HCT116 (cell line): Measurements from ENCODE around the gene MFSD6L. TPM values are rescaled to one million over a fixed set of nuclear protein-coding genes. Genes with fewer than 3 reads are reported as not detected.

Experiments
- ATAC-seq: fragments of 200-7000 bp; cut with Tn5 transposase; 2 replicates; pipeline ENCODE4 v1.9.1; 2020; ENCODE audit warnings: mild to moderate bottlenecking, moderate library complexity
- BruUV-seq: library from RNA; stranded (reverse); fragments of 400-500 nt; replicated peaks from 2 replicates; lab custom pipeline; 2021; lab: Mats Ljungman, UMichigan
- CTCF ChIA-PET: fragments of 300-600 bp; sonication (Branson Sonifier 250); formaldehyde crosslinking; loops from one replicate; lab custom pipeline; 2021; ENCODE audit warnings: antibody characterized with exemption; lab: Charles Lee
- POLR2A ChIA-PET: fragments of 300-600, 350-600 bp; sonication (Branson Sonifier 250); formaldehyde crosslinking; loops from one replicate; lab custom pipeline; 2021; ENCODE audit warnings: antibody characterized with exemption; lab: Charles Lee
- RAD21 ChIA-PET, 2 experiments: fragments of 300-600 bp; sonication (Branson Sonifier 250); formaldehyde crosslinking; loops; one replicate each; lab custom pipeline; 2023; ENCODE audit warnings: low total read pairs in 2 of 2; ENCODE audit not compliant: uncharacterized antibody in 2 of 2, unreplicated experiment in 2 of 2, low non-redundant PET in 1 of 2; lab: Charles Lee
- DNase-seq: peaks from one replicate; pipeline ENCODE4 v3.0.0-alpha.2; 2010; ENCODE audit warnings: low read depth, low spot score
- H2AFZ ChIP-seq: fragments of 200-600 bp; shearing (Covaris generic), sonication (generic); 2 replicates; pipeline ENCODE4 v1.6.1; 2017; ENCODE audit warnings: low read depth, mixed run types, mixed read lengths, antibody characterized with exemption, low read length; ENCODE audit not compliant: poor library complexity, severe bottlenecking
- H3K27ac ChIP-seq: 2 replicates; pipeline ENCODE4 v1.5.1; 2012; ENCODE audit warnings: low read depth, low read length
- H3K27me3 ChIP-seq: fragments of 200-600 bp; sonication (generic); 2 replicates; pipeline ENCODE4 v1.6.1; 2016; ENCODE audit warnings: mixed run types, low read length, mixed read lengths; ENCODE audit not compliant: insufficient read depth
- H3K36me3 ChIP-seq, 2 experiments: fragments of 200-500 bp in 1 of 2; fragments of 200-600 bp in 1 of 2; sonication (Bioruptor generic) in 1 of 2; sonication (generic) in 1 of 2; 2 replicates each; pipeline versions ENCODE4 v1.5.1 to v1.6.1; 2014 to 2016; ENCODE audit warnings: low read length in 2 of 2, inconsistent platforms in 1 of 2, mixed read lengths in 1 of 2, mixed run types in 1 of 2; ENCODE audit not compliant: insufficient read depth in 2 of 2, control insufficient read depth in 1 of 2
- H3K4me1 ChIP-seq, 2 experiments: fragments of 200-600 bp in 1 of 2; sonication (generic) in 1 of 2; 2 replicates each; pipeline versions ENCODE4 v1.5.1 to v1.6.1; 2012 to 2017; ENCODE audit warnings: low read length in 2 of 2, inconsistent platforms in 1 of 2, mild to moderate bottlenecking in 1 of 2, mixed read lengths in 1 of 2, mixed run types in 1 of 2, moderate library complexity in 1 of 2; ENCODE audit not compliant: insufficient read depth in 2 of 2, control insufficient read depth in 1 of 2
- H3K4me2 ChIP-seq: fragments of 200-600 bp; sonication (generic); 2 replicates; pipeline ENCODE4 v1.6.1; 2017; ENCODE audit warnings: mixed run types, low read length, mixed read lengths
- H3K4me3 ChIP-seq, 2 experiments: fragments of 200-600 bp in 1 of 2; sonication (generic) in 1 of 2; replicated peaks in 1 of 2; 2 replicates each; pipeline ENCODE4 v1.5.1; 2011 to 2016; ENCODE audit warnings: low read length in 2 of 2, control low read depth in 1 of 2, low read depth in 1 of 2, mild to moderate bottlenecking in 1 of 2, mixed read lengths in 1 of 2, mixed run types in 1 of 2
- H3K79me2 ChIP-seq: fragments of 200-600 bp; sonication (generic); 2 replicates; pipeline ENCODE4 v1.6.1; 2017; ENCODE audit warnings: mild to moderate bottlenecking, mixed run types, low read length, moderate library complexity, mixed read lengths; ENCODE audit not compliant: insufficient read depth
- H3K9ac ChIP-seq: fragments of 200-600 bp; sonication (generic); 2 replicates; pipeline ENCODE4 v1.6.1; 2016; ENCODE audit warnings: low read length, mixed read lengths
- H3K9me2 ChIP-seq: fragments of 200-600 bp; sonication (generic), shearing (Covaris generic); 2 replicates; pipeline ENCODE4 v1.6.1; 2017; ENCODE audit warnings: mixed run types, mild to moderate bottlenecking, moderate library complexity; ENCODE audit not compliant: insufficient read depth
- H3K9me3 ChIP-seq, 2 experiments: fragments of 200-500 bp in 1 of 2; fragments of 200-600 bp in 1 of 2; sonication (Bioruptor generic) in 1 of 2; sonication (generic) in 1 of 2; 2 replicates each; pipeline ENCODE4 v1.6.1; 2014 to 2017; ENCODE audit warnings: low read length in 2 of 2, mixed read lengths in 2 of 2, inconsistent platforms in 1 of 2, low read depth in 1 of 2, mild to moderate bottlenecking in 1 of 2, mixed run types in 1 of 2, moderate library complexity in 1 of 2; ENCODE audit not compliant: control insufficient read depth in 1 of 2, insufficient read depth in 1 of 2
- H4K20me1 ChIP-seq: fragments of 200-600 bp; sonication (generic), shearing (Covaris generic); 2 replicates; pipeline ENCODE4 v1.6.1; 2017; ENCODE audit warnings: mixed run types, mild to moderate bottlenecking, moderate library complexity; ENCODE audit not compliant: insufficient read depth
- CBX3 ChIP-seq: IDR thresholded peaks from 2 replicates; pipeline ENCODE4 v1.6.1; 2012; ENCODE audit warnings: low read depth
- EGR1 ChIP-seq: IDR thresholded peaks from 2 replicates; pipeline ENCODE4 v1.6.1; 2012; ENCODE audit warnings: low read depth
- ELF1 ChIP-seq: IDR thresholded peaks from 2 replicates; pipeline ENCODE4 v1.6.1; 2012; ENCODE audit warnings: low read depth, borderline replicate concordance
- EZH2 ChIP-seq: fragments of 200-600 bp; sonication (generic); IDR thresholded peaks from 2 replicates; pipeline ENCODE4 v1.6.1; 2017; ENCODE audit warnings: antibody characterized with exemption, mixed run types
- EZH2phosphoT487 ChIP-seq: fragments of 200-600 bp; IDR thresholded peaks from 2 replicates; pipeline ENCODE4 v1.6.1; 2018; ENCODE audit warnings: antibody characterized with exemption, borderline replicate concordance
- FOSL1 ChIP-seq: IDR thresholded peaks from 2 replicates; pipeline ENCODE4 v1.6.1; 2012; ENCODE audit warnings: low read depth
- POLR2A ChIP-seq: IDR thresholded peaks from 2 replicates; pipeline ENCODE4 v1.7.0; 2011; ENCODE audit warnings: borderline replicate concordance; ENCODE audit not compliant: insufficient read depth, insufficient read length; ENCODE audit errors: extremely low read depth
- POLR2AphosphoS5 ChIP-seq: IDR thresholded peaks from 2 replicates; pipeline ENCODE4 v1.6.1; 2011; ENCODE audit warnings: mild to moderate bottlenecking, low read depth, low read length, moderate library complexity
- SIN3A ChIP-seq: IDR thresholded peaks from 2 replicates; pipeline ENCODE4 v1.6.1; 2012; ENCODE audit warnings: low read depth
- SP1 ChIP-seq: IDR thresholded peaks from 2 replicates; pipeline ENCODE4 v1.6.1; 2012; ENCODE audit warnings: low read depth
- TCF7L2 ChIP-seq: IDR thresholded peaks from 2 replicates; pipeline ENCODE4 v1.7.0; 2011; ENCODE audit warnings: borderline replicate concordance, inconsistent platforms; ENCODE audit not compliant: insufficient read depth, insufficient read length; ENCODE audit errors: extremely low read depth
- ZFX ChIP-seq: fragments of 450-650 bp; IDR thresholded peaks from 2 replicates; pipeline ENCODE4 v1.6.1; 2017
- ZNF274 ChIP-seq: fragments of 200-500 bp; sonication (Bioruptor generic); IDR thresholded peaks from 2 replicates; pipeline ENCODE4 v1.6.1; 2014; ENCODE audit warnings: mild to moderate bottlenecking, low read depth, low read length, inconsistent platforms
- intact Hi-C: fragments of 100-400 bp; cut with micrococcal nuclease; formaldehyde crosslinking; loops from 2 replicates; pipeline ENCODE4 v1.10.0; 2022
- total RNA-seq: library from RNA; stranded (reverse); gene quantifications from one replicate; pipeline ENCODE4 v1.2.1, GENCODE V29; 2021; ENCODE audit not compliant: unreplicated experiment
- TF ChIP-seq, protein P1 (sequence below): IDR thresholded peaks from 2 replicates; pipeline ENCODE4 v1.6.1; 2012
- TF ChIP-seq, protein P2 (sequence below), 3 experiments: fragments of 200-600 bp in 1 of 3; sonication (generic) in 1 of 3; IDR thresholded peaks in 2 of 3; conservative IDR thresholded peaks in 1 of 3; 2 replicates each; pipeline ENCODE4 v1.5.1; 2012 to 2017; ENCODE audit warnings: low read depth in 2 of 3, low read length in 2 of 3, antibody characterized with exemption in 1 of 3, borderline replicate concordance in 1 of 3, control low read depth in 1 of 3, mild to moderate bottlenecking in 1 of 3, mixed read lengths in 1 of 3, mixed run types in 1 of 3, moderate library complexity in 1 of 3; ENCODE audit not compliant: insufficient read depth in 1 of 3

Gene MFSD6L
- total RNA-seq, 1 experiment from 2014 or later: not detected

DNA sequence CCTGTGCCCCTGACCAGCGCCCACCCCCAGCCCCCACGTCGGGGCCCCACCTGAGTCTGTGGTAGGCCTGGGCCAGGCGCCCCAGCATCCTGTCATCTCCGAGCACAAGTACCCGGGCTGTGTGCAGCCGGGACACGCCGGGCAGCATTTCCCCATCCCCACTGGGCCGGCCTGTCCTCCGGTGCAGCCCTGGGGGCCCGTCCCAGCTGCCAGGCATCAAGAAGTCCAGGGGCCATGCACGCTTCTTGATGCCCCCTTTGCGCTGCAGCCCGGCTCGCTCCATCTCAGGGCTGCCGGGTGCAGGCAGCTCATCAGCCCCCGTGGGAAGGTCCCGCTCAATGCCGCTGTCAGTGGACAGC is 29.3 kb upstream of the MFSD6L start:
- CTCF ChIA-PET: no interaction called here

DNA sequence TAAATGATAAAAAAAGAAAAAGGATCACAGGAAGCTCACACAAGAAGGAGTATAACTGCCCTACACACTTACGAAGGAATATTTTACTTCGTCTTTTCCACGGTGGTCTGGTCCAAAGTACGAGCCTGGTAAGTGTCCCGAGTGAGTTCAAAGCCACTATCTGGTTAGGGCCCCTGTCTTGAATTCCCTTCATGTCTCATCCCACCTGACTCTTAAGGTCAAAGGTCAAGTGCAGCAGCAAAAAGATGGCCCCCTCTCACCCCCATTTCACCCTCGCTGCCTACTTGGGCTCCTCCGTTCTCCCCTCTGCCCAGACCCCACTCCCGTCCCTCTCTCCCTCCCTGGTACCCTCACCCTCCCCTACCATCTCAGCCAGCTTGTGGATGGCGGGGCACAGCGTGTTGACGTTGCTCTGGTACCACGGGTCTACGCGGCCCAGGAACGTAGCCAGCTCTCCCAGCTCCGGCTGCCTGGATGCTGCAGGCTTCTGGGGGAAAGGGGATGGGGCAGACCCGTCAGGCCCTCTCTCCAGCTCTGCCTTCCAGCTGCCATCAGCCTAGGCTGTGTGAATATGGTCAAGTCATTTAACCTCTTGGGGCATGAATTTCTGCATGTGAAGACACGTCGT is 27.8 kb upstream of the MFSD6L start:
- Histone ChIP-seq H3K27me3 (no peaks in the 10 kb centered on the region), H2AFZ (no peak overlapping the region), H3K4me1 (no peaks in the 10 kb centered on the region), H3K9ac (no peak overlapping the region), H3K27ac (no peak overlapping the region), H3K4me3 (no peak overlapping the region)
- intact Hi-C loops: no loop called here
- POLR2A ChIA-PET: no interaction called here
- DNase-seq: no peak
- no TSS peak for BruUV-seq
- no peak for TF ChIP-seq FOSL1
- TF ChIP-seq EZH2phosphoT487: no peak
- no peak for TF ChIP-seq SP1
- TF ChIP-seq, protein P1, sequence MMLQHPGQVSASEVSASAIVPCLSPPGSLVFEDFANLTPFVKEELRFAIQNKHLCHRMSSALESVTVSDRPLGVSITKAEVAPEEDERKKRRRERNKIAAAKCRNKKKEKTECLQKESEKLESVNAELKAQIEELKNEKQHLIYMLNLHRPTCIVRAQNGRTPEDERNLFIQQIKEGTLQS: no peak
- no peak for TF ChIP-seq ZNF274
- TF ChIP-seq, protein P2, sequence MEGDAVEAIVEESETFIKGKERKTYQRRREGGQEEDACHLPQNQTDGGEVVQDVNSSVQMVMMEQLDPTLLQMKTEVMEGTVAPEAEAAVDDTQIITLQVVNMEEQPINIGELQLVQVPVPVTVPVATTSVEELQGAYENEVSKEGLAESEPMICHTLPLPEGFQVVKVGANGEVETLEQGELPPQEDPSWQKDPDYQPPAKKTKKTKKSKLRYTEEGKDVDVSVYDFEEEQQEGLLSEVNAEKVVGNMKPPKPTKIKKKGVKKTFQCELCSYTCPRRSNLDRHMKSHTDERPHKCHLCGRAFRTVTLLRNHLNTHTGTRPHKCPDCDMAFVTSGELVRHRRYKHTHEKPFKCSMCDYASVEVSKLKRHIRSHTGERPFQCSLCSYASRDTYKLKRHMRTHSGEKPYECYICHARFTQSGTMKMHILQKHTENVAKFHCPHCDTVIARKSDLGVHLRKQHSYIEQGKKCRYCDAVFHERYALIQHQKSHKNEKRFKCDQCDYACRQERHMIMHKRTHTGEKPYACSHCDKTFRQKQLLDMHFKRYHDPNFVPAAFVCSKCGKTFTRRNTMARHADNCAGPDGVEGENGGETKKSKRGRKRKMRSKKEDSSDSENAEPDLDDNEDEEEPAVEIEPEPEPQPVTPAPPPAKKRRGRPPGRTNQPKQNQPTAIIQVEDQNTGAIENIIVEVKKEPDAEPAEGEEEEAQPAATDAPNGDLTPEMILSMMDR (IDR thresholded peaks at IDR 0.05 in 2 of 3, conservative IDR thresholded peaks at IDR 0.05 in 1 of 3; ENCODE audit: borderline replicate concordance in 1 of 3, insufficient read depth in 1 of 3, low read depth in 2 of 3, low read length in 2 of 3): no peak
- no peak for TF ChIP-seq CBX3
- TF ChIP-seq SIN3A: no peak
- no peak for TF ChIP-seq ZFX
- TF ChIP-seq POLR2AphosphoS5: no peak
- TF ChIP-seq ELF1: no peak
- no peak for TF ChIP-seq EZH2
- TF ChIP-seq EGR1: no peak
- no peak for TF ChIP-seq POLR2A
- no peak for TF ChIP-seq TCF7L2
- TF ChIP-seq, all 23 proteins: peak for 0
- H3K79me2 ChIP-seq: no peaks in the 10 kb centered on the region
- no peak for ATAC-seq
- CTCF ChIA-PET: no interaction called here
- H3K9me3 ChIP-seq: peaks cover 4 to 9% of the 10 kb centered on the region in 2 experiments; a peak in 2 of 4 replicates
- H4K20me1 ChIP-seq: no peaks in the 10 kb centered on the region
- no peaks in the 10 kb centered on the region for H3K9me2 ChIP-seq
- RAD21 ChIA-PET: no interaction called here
- no peak overlapping the region for H3K4me2 ChIP-seq
- no peaks in the 10 kb centered on the region for H3K36me3 ChIP-seq

More for the DNA sequence above, 29.3 kb upstream of the MFSD6L start:
- H3K9ac ChIP-seq: no peak overlapping the region
- no peaks in the 10 kb centered on the region for H3K9me2 ChIP-seq
- H3K27me3 ChIP-seq: no peaks in the 10 kb centered on the region
- H3K79me2 ChIP-seq: no peaks in the 10 kb centered on the region
- no peak overlapping the region for H3K4me2 ChIP-seq
- POLR2A ChIA-PET: no interaction called here
- H4K20me1 ChIP-seq: no peaks in the 10 kb centered on the region
- ATAC-seq (no peak), DNase-seq (no peak)
- RAD21 ChIA-PET: no interaction called here
- intact Hi-C loops: no loop called here
- TF ChIP-seq CBX3 (no peak), POLR2AphosphoS5 (no peak)
- no peak overlapping the region for H3K4me3 ChIP-seq
- no peaks in the 10 kb centered on the region for H3K36me3 ChIP-seq
- H3K9me3 ChIP-seq: peaks cover 4 to 9% of the 10 kb centered on the region in 2 experiments; a peak in 2 of 4 replicates
- no peak overlapping the region for H3K27ac ChIP-seq
- H3K4me1 ChIP-seq: no peaks in the 10 kb centered on the region
- BruUV-seq: no TSS peak
- H2AFZ ChIP-seq: no peak overlapping the region
